GM12874 (cell line): ENCODE measurements around the gene HSP90AB1.

Experiments used
- CTCF ChIP-seq: IDR thresholded peaks from 2 replicates; pipeline ENCODE4 v1.5.1; 2011; ENCODE audit warnings: low read depth, mild to moderate bottlenecking, control low read depth, low read length, moderate library complexity; ENCODE audit not compliant: insufficient read depth

Gene HSP90AB1

GRCh38 chr6:44228433-44228832 is 18.5 kb upstream of the HSP90AB1 start:
- no peak for TF ChIP-seq CTCF

- no peak for TF ChIP-seq CTCF
Measured at GRCh38 chr6:44228836-44229235, 18.1 kb upstream of the HSP90AB1 start.

- TF ChIP-seq CTCF: no peak
Measured at GRCh38 chr6:44229376-44230033, 17.4 kb upstream of the HSP90AB1 start.

GRCh38 chr6:44230034-44230675 is 16.7 kb upstream of the HSP90AB1 start:
- no peak for TF ChIP-seq CTCF

GRCh38 chr6:44232676-44233566 is 14.0 kb upstream of the HSP90AB1 start:
- no peak for TF ChIP-seq CTCF

GRCh38 chr6:44233567-44234100 is 13.3 kb upstream of the HSP90AB1 start:
- no peak for TF ChIP-seq CTCF
